Inflammatory macrophage treated with lipopolysaccharide for 4 hours (primary cell): ENCODE data around the gene TMEM63A.

Source experiments
- DNase-seq: peaks from one replicate; pipeline ENCODE4 v3.0.0-alpha.2; 2020

TMEM63A gene

DNA sequence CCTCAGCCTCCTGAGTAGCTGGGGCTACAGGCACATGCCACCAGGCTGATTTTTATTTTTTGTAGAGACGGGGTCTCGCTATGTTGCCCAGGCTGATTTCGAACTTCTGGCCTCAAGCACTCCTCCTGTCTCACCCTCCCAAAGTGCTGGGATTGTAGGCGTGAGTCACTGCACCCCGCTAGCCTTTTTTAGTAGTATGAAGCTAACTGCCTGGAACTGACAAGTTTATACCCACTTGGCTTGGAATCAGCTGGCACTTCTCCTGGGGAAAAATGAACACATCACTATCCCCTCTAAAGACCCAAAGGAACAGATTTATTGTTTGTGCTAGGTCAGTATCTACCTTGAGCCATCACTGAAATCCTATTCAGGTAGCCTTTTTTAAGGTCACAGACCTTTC lies 19.0 kb downstream of the TMEM63A start:
- DNase-seq, result no peak

- DNase-seq, result no peak
Measured at GRCh38 chr1:225862581-225862950, 19.6 kb downstream of the TMEM63A start.

GRCh38 chr1:225861834-225862580 lies 20.2 kb downstream of the TMEM63A start:
- DNase-seq, result no peak

GRCh38 chr1:225860876-225861441 lies 21.2 kb downstream of the TMEM63A start:
- DNase-seq, result no peak

DNA sequence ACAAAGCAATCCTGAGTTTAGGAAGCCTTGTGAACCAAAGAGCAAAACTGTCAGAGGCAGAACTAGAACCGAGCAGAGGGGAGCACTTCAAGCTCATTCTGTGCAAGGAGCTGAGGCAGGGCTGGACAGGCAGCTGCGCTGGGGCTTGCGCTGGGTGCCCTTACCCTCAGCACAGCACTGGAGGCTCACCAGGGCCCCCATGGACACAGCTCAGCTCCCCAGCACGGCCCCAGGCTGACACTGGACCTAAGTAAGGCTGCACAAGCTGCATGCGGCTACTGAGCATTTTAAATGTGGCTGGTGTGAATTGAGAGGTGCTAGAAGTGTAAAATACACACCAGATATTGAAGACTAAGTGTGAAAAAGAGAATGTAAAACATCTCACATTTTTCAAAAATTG lies 22.1 kb downstream of the TMEM63A start:
- no peak for DNase-seq

GRCh38 chr1:225859151-225859550 lies 23.0 kb downstream of the TMEM63A start:
- no peak for DNase-seq

- DNase-seq, result no peak
Measured at GRCh38 chr1:225857256-225857655, 24.9 kb downstream of the TMEM63A start.

DNA sequence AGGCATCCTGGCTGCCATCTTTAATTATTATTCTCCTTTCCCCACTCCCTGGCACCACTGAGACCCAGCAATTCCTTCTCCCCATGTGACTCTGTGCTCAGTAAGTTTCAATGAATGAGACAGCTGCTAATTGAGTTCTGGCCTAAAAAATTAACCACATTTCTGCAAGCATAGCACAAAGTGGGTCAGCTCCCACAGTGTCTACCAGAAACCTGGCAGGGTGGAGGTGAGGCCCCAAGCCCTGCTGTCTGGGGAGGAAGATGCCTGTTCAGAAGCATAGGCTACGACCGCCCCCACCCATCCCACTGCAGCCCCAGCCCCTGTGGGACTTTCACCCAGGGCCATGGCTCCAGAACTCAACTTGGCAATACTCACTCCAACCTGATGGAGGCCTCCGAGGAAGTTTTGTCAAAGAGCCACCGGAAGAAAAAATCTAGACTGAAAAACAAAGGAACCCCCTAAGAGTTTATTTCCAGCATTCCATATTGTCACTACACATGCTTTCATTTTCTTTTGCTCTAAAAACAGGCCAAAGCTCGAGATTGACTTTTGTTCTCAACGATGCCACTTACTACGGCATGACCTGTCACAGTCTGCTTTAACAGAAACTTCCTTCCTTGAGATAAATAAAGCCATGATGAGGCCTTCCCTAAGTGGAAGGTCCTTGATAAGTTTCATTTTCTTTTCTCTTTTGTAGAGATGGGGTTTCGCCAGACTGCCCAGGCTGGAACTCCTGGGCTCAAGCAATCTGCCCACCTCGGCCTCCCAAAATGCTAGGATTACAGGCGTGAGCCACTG lies 26.5 kb downstream of the TMEM63A start:
- peak; percentile 59 for DNase-seq

DNA sequence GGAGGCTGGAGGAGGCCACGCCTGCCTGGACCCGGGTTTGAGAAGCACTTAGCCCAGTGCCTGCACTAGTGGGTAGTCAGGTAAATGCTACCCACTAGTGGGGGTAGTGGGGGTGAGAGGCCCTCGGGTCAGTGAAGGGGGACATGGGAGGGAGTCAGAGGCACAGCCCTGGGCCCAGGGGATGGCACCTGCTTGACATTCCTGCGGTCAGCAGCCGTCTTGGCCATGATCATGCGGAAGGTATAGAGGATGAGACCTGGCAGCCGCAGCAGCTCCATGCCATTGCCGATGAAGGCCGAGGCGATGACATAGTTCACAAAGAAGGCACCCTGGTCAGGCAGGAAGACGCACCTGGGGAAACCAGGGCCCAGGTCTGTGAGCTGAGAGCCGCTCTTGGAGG lies 28.7 kb downstream of the TMEM63A start:
- DNase-seq, result no peak

DNA sequence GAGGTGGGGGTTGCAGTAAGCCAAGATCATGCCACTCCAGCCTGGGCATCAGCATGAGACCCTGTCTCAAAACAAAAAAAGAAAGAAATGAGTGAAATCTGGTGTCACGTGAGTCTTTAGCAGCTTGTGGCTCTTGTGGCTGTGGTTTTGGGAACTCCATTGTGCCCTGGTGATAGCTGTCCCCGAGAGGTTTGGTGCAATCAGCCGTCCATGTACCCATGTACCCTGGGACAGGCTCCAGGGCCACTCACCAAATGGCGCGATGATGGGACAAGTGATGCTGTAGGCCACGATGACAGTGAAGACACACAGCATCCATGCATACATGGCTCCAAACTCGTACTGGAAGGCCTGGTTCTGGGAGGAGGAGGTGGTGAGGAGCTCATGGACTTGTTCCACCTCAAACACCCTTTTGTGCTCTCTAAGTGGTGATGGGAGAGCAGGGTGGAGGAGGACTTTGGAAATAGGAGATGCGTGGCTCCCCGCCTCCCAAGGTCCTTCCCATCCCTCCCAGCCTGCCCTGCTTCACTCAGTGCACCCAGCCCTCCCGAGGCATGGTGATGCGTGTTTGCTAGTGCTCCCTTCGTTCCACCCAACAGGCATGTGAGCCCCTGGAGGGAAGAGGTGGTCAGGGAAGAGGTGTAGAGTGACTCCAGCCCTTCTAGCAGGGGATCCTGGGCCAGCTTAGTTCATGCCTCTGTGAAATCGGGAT lies 29.6 kb downstream of the TMEM63A start:
- no peak for DNase-seq

DNA sequence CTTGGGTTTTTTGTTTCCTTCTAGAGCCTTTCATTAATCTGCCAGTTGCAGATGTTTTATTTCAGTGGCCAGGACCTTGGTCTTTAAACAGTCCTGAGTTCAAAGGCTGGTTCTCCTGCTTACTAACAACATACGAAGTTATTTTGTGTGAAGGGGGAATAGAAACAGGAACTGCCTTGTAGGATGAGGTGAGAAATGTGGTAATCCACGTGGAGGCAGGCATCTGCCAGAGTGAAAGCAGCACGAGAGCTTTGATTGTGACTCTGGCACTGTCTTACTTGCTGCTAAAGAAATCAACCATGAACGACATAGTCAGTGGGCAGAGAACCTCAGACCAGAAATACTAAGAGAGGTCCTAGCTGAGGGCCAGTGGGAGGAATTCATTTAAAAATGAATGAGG lies 30.4 kb downstream of the TMEM63A start:
- DNase-seq, result peak; percentile 59

GRCh38 chr1:225850370-225850769 lies 31.8 kb downstream of the TMEM63A start:
- DNase-seq, result no peak

DNA sequence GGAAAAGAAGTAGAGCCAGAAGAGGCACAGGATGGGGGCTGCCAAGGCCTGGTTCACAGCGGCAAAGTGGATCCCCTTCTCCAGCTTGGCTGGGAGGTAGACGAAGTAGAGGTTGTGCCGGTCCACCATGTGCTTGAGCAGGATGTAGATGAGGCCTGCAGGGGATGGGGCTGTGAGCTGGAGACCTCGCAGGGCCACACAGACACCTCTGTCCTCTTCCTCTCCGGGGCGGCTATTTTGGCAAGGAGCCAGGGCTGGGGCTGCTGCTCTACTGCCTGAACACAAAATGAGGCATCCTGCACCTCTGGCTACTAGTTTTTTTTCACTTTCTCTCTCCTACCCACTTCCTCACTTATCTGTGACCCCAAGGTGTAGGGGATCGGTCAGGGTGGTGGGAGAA lies 32.3 kb downstream of the TMEM63A start:
- no peak for DNase-seq

DNA sequence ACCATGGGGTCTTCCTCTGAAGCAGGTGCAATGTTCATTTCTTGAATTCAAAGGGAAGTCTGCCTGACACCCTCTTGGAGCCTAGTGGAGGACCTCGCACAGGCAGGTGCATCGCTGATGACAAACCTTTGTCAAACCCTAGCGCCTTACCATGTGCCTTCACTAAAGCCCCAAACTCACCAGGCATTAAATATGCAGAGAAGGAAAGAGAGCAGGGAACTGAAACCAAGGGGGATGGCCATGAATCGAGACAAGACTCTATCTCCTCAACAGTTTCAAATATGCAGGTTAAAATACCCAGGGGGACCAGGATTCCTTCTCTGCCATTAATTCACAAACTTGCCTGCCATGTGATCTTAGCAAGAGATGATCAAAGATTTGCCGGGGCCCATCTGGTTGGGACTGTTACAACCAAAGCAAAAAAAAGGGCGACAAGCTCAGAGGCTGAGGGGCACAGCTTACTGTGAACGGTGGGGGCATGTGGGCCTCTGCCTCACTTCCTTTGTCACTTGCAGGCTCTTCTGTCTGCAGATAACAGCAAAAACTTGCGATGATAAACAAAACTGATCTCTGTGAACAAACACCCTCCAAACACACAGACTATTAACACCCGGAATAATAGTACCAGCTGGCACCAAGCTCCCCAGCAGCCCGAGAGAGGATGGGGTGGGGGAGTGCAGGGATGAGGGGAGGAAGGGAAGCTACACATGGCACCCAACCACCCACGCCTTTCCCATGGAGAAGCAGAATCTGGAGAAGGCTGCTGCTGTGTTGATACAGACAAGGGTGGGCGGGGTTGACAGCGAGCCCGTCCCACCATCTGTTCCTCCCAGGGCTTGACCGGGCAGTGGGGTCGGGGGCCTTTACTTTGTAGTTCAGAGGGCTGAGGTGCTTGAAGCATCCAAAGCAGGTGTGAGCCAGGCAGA lies 33.9 kb downstream of the TMEM63A start:
- no peak for DNase-seq

GRCh38 chr1:225847610-225848009 lies 34.6 kb downstream of the TMEM63A start:
- no peak for DNase-seq

DNA sequence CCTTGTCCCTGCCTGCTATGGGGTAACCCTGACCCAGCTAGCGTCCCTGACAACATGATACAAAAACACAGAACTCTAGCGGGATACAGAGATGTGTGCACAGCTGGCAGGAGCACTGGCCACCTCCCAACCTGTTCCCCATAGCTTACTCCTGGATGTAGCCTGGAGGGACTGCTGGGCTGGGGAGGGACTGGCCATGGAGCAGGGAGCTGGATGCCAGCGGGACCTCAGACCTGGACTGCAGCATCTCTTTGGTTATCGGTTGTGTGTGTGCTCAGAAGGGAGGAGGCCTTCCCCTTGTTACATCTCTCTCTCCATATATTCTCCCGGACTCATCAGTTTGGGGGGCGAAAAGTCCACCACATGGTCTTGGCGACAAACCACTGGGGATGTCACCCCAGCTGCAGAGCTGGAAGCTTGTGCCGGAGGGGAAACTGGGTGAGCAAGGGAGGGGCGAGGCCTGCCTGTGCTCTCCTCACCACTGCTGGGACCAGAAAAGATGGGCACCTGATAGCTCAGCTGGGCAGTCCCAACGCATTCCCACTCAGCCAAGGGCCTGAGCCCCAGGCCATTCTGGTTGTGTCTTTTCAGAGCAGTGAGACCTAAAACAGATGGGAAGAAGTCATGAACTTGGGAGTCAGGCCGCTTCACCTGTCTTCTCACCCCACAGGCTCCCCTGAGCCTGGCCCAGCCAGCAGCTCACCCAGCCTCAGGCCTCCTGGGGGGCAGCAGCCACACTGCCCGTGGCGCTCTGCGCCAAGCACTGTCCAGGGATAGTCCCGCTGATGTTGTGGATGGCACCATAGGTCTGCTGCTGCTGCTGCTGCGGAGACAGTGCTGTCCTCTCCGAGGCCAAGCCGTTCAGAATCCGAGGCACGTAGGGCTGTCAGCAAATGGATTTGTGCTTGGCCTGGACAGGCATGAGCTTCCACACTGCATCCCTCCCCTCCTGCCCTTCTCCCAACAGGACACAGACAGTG lies 35.6 kb downstream of the TMEM63A start:
- no peak for DNase-seq

DNA sequence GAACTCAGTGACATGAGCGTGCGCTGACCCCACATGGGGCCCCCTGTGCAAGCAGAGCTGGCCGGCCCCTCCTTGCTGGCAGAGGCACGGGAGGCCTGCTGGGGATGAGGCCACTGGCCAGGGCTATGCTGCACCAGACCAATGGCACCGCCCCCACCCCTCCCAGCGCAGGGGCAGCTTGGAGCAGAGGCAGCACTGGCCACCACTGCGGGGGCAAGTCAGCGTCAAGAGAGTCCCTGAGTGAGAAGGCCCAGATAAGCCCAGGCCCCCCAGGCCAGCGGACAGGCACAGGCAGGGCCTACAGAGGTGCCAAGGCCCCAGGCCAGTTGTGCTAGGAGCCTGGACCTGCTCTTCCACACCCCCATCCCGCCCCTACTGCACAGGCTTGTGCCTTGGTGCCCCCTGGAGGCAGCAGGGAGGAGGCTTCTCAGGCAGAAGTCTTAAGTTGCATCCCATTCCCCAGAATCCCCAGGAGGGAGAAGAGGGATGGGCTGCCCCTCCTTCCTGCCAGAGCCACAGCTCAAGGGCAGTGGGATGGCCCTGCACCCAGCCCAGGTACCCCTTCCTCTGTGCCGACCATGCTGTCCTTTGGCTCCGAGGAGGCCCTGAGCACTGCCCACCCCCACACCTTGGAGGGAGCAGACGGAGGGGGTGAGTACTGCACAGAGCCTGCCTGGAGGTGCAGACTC lies 36.5 kb downstream of the TMEM63A start:
- DNase-seq, result peak; percentile 29

- DNase-seq, result no peak
Measured at GRCh38 chr1:225845097-225845496, 37.1 kb downstream of the TMEM63A start.

DNA sequence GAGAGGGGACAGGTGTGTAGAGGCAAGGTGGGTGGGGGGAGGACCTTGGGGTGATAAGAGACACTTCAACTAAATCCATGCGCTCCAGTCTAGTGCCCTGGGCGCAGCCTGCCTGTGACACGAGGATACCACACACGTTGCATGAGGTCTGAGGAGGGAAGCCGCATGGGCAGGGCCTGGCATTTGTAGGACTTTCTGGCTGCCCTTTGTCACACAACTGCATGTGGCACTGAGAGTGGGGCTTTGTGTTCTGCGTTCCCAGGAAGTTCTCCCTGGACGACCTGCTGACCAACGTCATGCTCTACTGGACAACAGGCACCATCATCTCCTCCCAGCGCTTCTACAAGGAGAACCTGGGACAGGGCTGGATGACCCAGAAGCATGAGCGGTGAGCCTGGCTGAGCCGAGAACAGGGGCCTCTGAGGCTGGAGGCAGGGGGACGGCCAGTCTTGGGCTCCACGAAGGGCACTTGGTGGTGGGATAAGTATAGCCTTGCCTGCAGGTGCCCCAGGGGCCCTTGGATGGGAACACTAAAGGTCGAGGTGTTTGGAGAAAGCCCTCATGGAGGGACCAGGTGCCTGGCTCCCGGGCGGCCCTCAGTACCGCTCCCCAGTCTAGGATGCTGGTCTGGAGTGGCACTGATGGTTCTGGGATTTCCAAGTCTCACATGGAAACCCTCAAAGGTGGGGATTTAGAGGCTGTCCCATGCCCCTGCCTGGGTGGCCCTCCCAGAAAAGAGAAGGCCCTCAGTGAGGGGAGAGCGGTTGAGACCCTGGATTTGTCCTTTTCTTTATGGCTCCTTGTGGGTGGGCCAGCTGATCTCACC lies 37.7 kb downstream of the TMEM63A start:
- no peak for DNase-seq

GRCh38 chr1:225843426-225843795 lies 38.8 kb downstream of the TMEM63A start:
- DNase-seq, result no peak
